Ishikawa (cell line): ENCODE measurements around the gene ENOX2.

Source experiments
- CEBPB ChIP-seq: IDR thresholded peaks from 2 replicates; pipeline ENCODE4 v1.6.1; 2012
- CREB1 ChIP-seq: IDR thresholded peaks from 2 replicates; pipeline ENCODE4 v1.6.1; 2012; ENCODE audit warnings: low read depth
- EGR1 ChIP-seq: IDR thresholded peaks from 2 replicates; pipeline ENCODE4 v1.6.1; 2012
- EP300 ChIP-seq: IDR thresholded peaks from 2 replicates; pipeline ENCODE4 v1.6.1; 2012; ENCODE audit warnings: borderline replicate concordance
- FOXM1 ChIP-seq: IDR thresholded peaks from 2 replicates; pipeline ENCODE4 v1.6.1; 2012; ENCODE audit warnings: low read depth, borderline replicate concordance
- NFIC ChIP-seq: IDR thresholded peaks from 2 replicates; pipeline ENCODE4 v1.6.1; 2012
- RAD21 ChIP-seq: IDR thresholded peaks from 2 replicates; pipeline ENCODE4 v1.6.1; 2012; ENCODE audit warnings: low read depth
- TAF1 ChIP-seq: IDR thresholded peaks from 2 replicates; pipeline ENCODE4 v1.6.1; 2012; ENCODE audit warnings: low read depth, mild to moderate bottlenecking
- TCF12 ChIP-seq: IDR thresholded peaks from 2 replicates; pipeline ENCODE4 v1.6.1; 2012; ENCODE audit warnings: low read depth
- TEAD4 ChIP-seq: IDR thresholded peaks from 2 replicates; pipeline ENCODE4 v1.6.1; 2012
- USF1 ChIP-seq: IDR thresholded peaks from 2 replicates; pipeline ENCODE4 v1.6.1; 2012
- YY1 ChIP-seq: IDR thresholded peaks from 2 replicates; pipeline ENCODE4 v1.6.1; 2012; ENCODE audit warnings: low read depth
- ZBTB7A ChIP-seq: IDR thresholded peaks from 2 replicates; pipeline ENCODE4 v1.6.1; 2012; ENCODE audit warnings: low read depth
- TF ChIP-seq, protein P1 (sequence below): IDR thresholded peaks from 2 replicates; pipeline ENCODE4 v1.6.1; 2012
- TF ChIP-seq, protein P2 (sequence below): IDR thresholded peaks from 2 replicates; pipeline ENCODE4 v1.6.1; 2012; ENCODE audit warnings: low read depth, mild to moderate bottlenecking

Gene ENOX2

DNA sequence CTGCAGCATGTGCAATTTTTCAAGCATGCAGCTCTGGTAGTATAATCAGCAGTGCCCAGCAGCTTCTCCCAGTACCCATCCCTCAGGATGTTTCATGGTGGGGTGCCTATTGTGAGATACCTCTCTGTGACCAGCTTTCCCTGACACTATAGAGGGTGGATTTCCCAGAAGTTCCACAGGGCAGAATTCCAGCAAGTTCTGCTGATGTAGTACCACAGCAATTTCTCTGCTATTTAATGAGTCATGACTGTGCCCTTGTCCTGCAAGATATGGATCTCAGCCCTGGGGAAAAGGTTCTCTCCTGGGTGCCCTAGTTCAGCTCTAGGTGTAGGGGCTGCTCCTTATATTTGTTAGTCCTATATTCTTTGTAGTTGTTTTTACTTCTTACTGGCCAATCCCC is 174.8 kb downstream of the ENOX2 start:
- TF ChIP-seq EP300 (no peak), TCF12 (no peak), FOXM1 (no peak), TEAD4 (no peak), NFIC (no peak), YY1 (no peak), ZBTB7A (no peak), CREB1 (no peak), CEBPB (no peak), USF1 (no peak), TAF1 (no peak), RAD21 (no peak), EGR1 (no peak)
- TF ChIP-seq, protein P1, sequence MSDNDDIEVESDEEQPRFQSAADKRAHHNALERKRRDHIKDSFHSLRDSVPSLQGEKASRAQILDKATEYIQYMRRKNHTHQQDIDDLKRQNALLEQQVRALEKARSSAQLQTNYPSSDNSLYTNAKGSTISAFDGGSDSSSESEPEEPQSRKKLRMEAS, result no peak
- TF ChIP-seq, protein P2, sequence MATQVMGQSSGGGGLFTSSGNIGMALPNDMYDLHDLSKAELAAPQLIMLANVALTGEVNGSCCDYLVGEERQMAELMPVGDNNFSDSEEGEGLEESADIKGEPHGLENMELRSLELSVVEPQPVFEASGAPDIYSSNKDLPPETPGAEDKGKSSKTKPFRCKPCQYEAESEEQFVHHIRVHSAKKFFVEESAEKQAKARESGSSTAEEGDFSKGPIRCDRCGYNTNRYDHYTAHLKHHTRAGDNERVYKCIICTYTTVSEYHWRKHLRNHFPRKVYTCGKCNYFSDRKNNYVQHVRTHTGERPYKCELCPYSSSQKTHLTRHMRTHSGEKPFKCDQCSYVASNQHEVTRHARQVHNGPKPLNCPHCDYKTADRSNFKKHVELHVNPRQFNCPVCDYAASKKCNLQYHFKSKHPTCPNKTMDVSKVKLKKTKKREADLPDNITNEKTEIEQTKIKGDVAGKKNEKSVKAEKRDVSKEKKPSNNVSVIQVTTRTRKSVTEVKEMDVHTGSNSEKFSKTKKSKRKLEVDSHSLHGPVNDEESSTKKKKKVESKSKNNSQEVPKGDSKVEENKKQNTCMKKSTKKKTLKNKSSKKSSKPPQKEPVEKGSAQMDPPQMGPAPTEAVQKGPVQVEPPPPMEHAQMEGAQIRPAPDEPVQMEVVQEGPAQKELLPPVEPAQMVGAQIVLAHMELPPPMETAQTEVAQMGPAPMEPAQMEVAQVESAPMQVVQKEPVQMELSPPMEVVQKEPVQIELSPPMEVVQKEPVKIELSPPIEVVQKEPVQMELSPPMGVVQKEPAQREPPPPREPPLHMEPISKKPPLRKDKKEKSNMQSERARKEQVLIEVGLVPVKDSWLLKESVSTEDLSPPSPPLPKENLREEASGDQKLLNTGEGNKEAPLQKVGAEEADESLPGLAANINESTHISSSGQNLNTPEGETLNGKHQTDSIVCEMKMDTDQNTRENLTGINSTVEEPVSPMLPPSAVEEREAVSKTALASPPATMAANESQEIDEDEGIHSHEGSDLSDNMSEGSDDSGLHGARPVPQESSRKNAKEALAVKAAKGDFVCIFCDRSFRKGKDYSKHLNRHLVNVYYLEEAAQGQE, result no peak

- TF ChIP-seq, protein P1, result no peak
- TF ChIP-seq EGR1 (no peak), USF1 (no peak), ZBTB7A (no peak), FOXM1 (no peak), EP300 (no peak), RAD21 (no peak), TEAD4 (no peak), TAF1 (no peak), NFIC (no peak), CREB1 (no peak), CEBPB (no peak), TCF12 (no peak), YY1 (no peak)
- TF ChIP-seq, protein P2, result no peak
Observed at GRCh38 chrX:130726661-130727060, 176.3 kb downstream of the ENOX2 start.

- TF ChIP-seq RAD21 (no peak), ZBTB7A (no peak), TEAD4 (no peak), NFIC (no peak), EP300 (no peak), TCF12 (no peak), EGR1 (no peak), CEBPB (no peak), CREB1 (no peak), USF1 (no peak), TAF1 (no peak), YY1 (no peak), FOXM1 (no peak)
- TF ChIP-seq, protein P2, result no peak
- TF ChIP-seq, protein P1, result no peak
Observed at GRCh38 chrX:130725519-130725918, 177.5 kb downstream of the ENOX2 start.

DNA sequence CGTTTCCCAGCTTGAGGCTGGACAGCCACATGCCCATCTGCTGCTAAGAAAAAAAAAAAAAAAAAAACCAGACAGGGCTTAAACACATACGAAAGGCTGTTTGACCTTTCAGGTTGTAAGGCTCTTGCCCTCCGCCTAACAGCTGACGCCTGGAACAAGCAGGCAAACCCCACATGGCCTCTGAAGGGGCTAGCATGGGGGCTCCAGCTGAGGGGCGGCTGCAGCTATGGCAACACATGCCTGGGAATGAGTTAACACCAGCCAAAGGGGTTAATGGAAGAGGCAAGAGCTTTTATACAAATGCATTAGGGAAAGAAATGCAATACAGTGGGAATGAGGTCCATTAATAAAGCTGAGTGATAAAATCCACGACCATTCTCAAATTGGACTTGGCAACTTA is 183.6 kb downstream of the ENOX2 start:
- TF ChIP-seq, protein P2, result no peak
- TF ChIP-seq ZBTB7A, result no peak
- no peak for TF ChIP-seq TEAD4
- TF ChIP-seq USF1, result no peak
- no peak for TF ChIP-seq TAF1
- TF ChIP-seq EGR1, result no peak
- no peak for TF ChIP-seq RAD21
- no peak for TF ChIP-seq CEBPB
- TF ChIP-seq, protein P1, result no peak
- no peak for TF ChIP-seq EP300
- TF ChIP-seq FOXM1, result no peak
